Chondrocyte (in vitro differentiated cells): ENCODE measurements around the gene MYCBP2. TPM values are rescaled to one million over a fixed set of nuclear protein-coding genes. Genes with fewer than 3 reads are reported as not detected.
"Not testable (repeated sequence)": the region's sequence is repeated elsewhere in the genome, so short reads cannot be mapped to it uniquely, and the experiment has no call there.

Source experiments
- DNase-seq: peaks from one replicate; pipeline ENCODE4 v3.0.0; 2021; ENCODE audit warnings: mixed read lengths, low spot score
- H3K27ac Mint-ChIP-seq: one replicate; pipeline ENCODE4 v1.8.0; 2021; ENCODE audit warnings: mild to moderate bottlenecking, moderate library complexity, mixed read lengths; ENCODE audit not compliant: unreplicated experiment
- H3K27me3 Mint-ChIP-seq: 2 replicates; pipeline ENCODE4 v1.8.0; 2021; ENCODE audit warnings: low read depth, mixed read lengths
- H3K36me3 Mint-ChIP-seq: 2 replicates; pipeline ENCODE4 v1.8.0; 2021; ENCODE audit warnings: low read depth, mixed read lengths
- H3K4me1 Mint-ChIP-seq: 2 replicates; pipeline ENCODE4 v1.8.0; 2021; ENCODE audit warnings: low read depth, mild to moderate bottlenecking, mixed read lengths
- H3K4me3 Mint-ChIP-seq: one replicate; pipeline ENCODE4 v1.8.0; 2021; ENCODE audit warnings: mild to moderate bottlenecking, moderate library complexity, mixed read lengths; ENCODE audit not compliant: unreplicated experiment
- H3K9me3 Mint-ChIP-seq: 2 replicates; pipeline ENCODE4 v1.8.0; 2021; ENCODE audit warnings: low read depth, mixed read lengths
- CTCF ChIP-seq: fragments of 200-600 bp; sonication (generic); IDR thresholded peaks from 2 replicates; pipeline ENCODE4 v1.5.0; 2021; ENCODE audit warnings: antibody characterized with exemption, mild to moderate bottlenecking, moderate library complexity
- total RNA-seq: library from RNA; stranded (reverse); gene quantifications from 3 replicates; pipeline ENCODE4 v1.2.1, GENCODE V29; 2021

MYCBP2 gene
- total RNA-seq, 1 donor from 2014 or later: 59.5 TPM

GRCh38 chr13:77350811-77351210 is 23.9 kb upstream of the MYCBP2 start:
- Mint-ChIP-seq H3K9me3 (no peaks in the 10 kb centered on the region), H3K27ac (no peak overlapping the region), H3K27me3 (peaks cover 23% of the 10 kb centered on the region), H3K4me3 (no peak overlapping the region), H3K36me3 (no peaks in the 10 kb centered on the region), H3K4me1 (no peaks in the 10 kb centered on the region)
- no peak for DNase-seq
- TF ChIP-seq CTCF: no peak

- no peak for TF ChIP-seq CTCF
- DNase-seq: no peak
- H3K9me3 Mint-ChIP-seq: no peaks in the 10 kb centered on the region
These were observed 22.5 kb upstream of the MYCBP2 start for GRCh38 chr13:77349365-77349764.

GRCh38 chr13:77347351-77347750 is 20.5 kb upstream of the MYCBP2 start:
- not testable (repeated sequence) for DNase-seq, H3K27ac Mint-ChIP-seq, H3K4me3 Mint-ChIP-seq, H3K4me1 Mint-ChIP-seq, H3K9me3 Mint-ChIP-seq, H3K36me3 Mint-ChIP-seq
- peaks cover 11% of the 10 kb centered on the region for H3K27me3 Mint-ChIP-seq

More at GRCh38 chr13:77349365-77349764, 22.5 kb upstream of the MYCBP2 start:
- Mint-ChIP-seq H3K36me3 (no peaks in the 10 kb centered on the region), H3K4me1 (no peaks in the 10 kb centered on the region), H3K27ac (no peak overlapping the region), H3K27me3 (peaks cover 21% of the 10 kb centered on the region), H3K4me3 (no peak overlapping the region)

- H3K4me1 Mint-ChIP-seq: no peaks in the 10 kb centered on the region
- H3K9me3 Mint-ChIP-seq: peaks cover 4% of the 10 kb centered on the region
- H3K27me3 Mint-ChIP-seq: peaks cover 11% of the 10 kb centered on the region
- no peak overlapping the region for H3K4me3 Mint-ChIP-seq
- H3K36me3 Mint-ChIP-seq: no peaks in the 10 kb centered on the region
- TF ChIP-seq CTCF: no peak
- H3K27ac Mint-ChIP-seq: no peak overlapping the region
- no peak for DNase-seq
These were observed 18.4 kb upstream of the MYCBP2 start for GRCh38 chr13:77345150-77345780.

GRCh38 chr13:77343841-77344240 is 16.9 kb upstream of the MYCBP2 start:
- DNase-seq: no peak
- TF ChIP-seq CTCF: no peak
- Mint-ChIP-seq H3K4me1 (no peaks in the 10 kb centered on the region), H3K9me3 (peaks cover 4% of the 10 kb centered on the region), H3K27ac (no peak overlapping the region), H3K27me3 (peaks cover 5% of the 10 kb centered on the region), H3K36me3 (no peaks in the 10 kb centered on the region), H3K4me3 (no peak overlapping the region)

GRCh38 chr13:77339408-77339807 is 12.5 kb upstream of the MYCBP2 start:
- H3K4me3 Mint-ChIP-seq: no peak overlapping the region
- H3K36me3 Mint-ChIP-seq: no peaks in the 10 kb centered on the region
- no peaks in the 10 kb centered on the region for H3K4me1 Mint-ChIP-seq
- H3K27ac Mint-ChIP-seq: no peak overlapping the region
- H3K9me3 Mint-ChIP-seq: peaks cover 4% of the 10 kb centered on the region
- no peak for TF ChIP-seq CTCF
- DNase-seq: no peak
- peaks cover 7% of the 10 kb centered on the region for H3K27me3 Mint-ChIP-seq
